Common myeloid progenitor, CD34-positive (primary cell): ENCODE measurements around the gene SMPD4.
"Not testable (repeated sequence)": the region's sequence is repeated elsewhere in the genome, so short reads cannot be mapped to it uniquely, and the experiment has no call there.

Experiments used
- CTCF ChIA-PET: fragments of 350-600 bp; sonication (Branson Sonifier 250); formaldehyde crosslinking; loops from one replicate; lab custom pipeline; 2021; ENCODE audit warnings: antibody characterized with exemption; lab: Charles Lee
- POLR2A ChIA-PET: fragments of 350-600 bp; sonication (Branson Sonifier 250); formaldehyde crosslinking; loops from one replicate; lab custom pipeline; 2021; ENCODE audit warnings: antibody characterized with exemption; lab: Charles Lee
- DNase-seq, 3 donors: peaks; one replicate each; pipeline versions ENCODE4 v3.0.0 to v3.0.0-alpha.2; 2013
- H3K27ac ChIP-seq, 2 experiments: 1 replicate in 1 of 2; 2 replicates in 1 of 2; pipeline ENCODE4 v1.7.0; 2013; ENCODE audit warnings: inconsistent platforms in 2 of 2, low read length in 2 of 2, mild to moderate bottlenecking in 2 of 2, low read depth in 1 of 2, moderate library complexity in 1 of 2; ENCODE audit not compliant: severe bottlenecking in 2 of 2, insufficient read depth in 1 of 2, poor library complexity in 1 of 2
- H3K27me3 ChIP-seq, 5 experiments: replicated peaks in 2 of 5; 1 replicate in 3 of 5; 2 replicates in 2 of 5; pipeline versions ENCODE4 v1.6.1 to v1.7.0; 2013; ENCODE audit warnings: low read length in 4 of 5, mild to moderate bottlenecking in 2 of 5, moderate library complexity in 2 of 5, inconsistent platforms in 1 of 5; ENCODE audit not compliant: insufficient read depth in 5 of 5, control insufficient read depth in 4 of 5
- H3K36me3 ChIP-seq, 4 experiments: 1 replicate in 2 of 4; 2 replicates in 2 of 4; pipeline versions ENCODE4 v1.6.1 to v1.7.0; 2013; ENCODE audit warnings: low read length in 3 of 4, control low read depth in 1 of 4, mild to moderate bottlenecking in 1 of 4; ENCODE audit not compliant: control insufficient read depth in 4 of 4, insufficient read depth in 4 of 4
- H3K4me1 ChIP-seq, 4 experiments: 1 replicate in 3 of 4; 2 replicates in 1 of 4; pipeline versions ENCODE4 v1.6.1 to v1.7.1; 2013; ENCODE audit warnings: low read length in 3 of 4, mild to moderate bottlenecking in 3 of 4, control low read depth in 1 of 4, inconsistent platforms in 1 of 4, moderate library complexity in 1 of 4; ENCODE audit not compliant: control insufficient read depth in 4 of 4, insufficient read depth in 4 of 4; ENCODE audit errors: control extremely low read depth in 1 of 4
- H3K4me3 ChIP-seq, 7 experiments: 1 replicate in 4 of 7; 2 replicates in 3 of 7; pipeline versions ENCODE4 v1.5.1 to v1.7.0; 2013; ENCODE audit warnings: mild to moderate bottlenecking in 7 of 7, low read length in 6 of 7, moderate library complexity in 6 of 7, inconsistent platforms in 2 of 7, low read depth in 2 of 7, control low read depth in 1 of 7; ENCODE audit not compliant: insufficient read depth in 4 of 7, control insufficient read depth in 1 of 7; ENCODE audit errors: extremely low read depth in 1 of 7
- H3K9me3 ChIP-seq, 5 experiments: 1 replicate in 4 of 5; 2 replicates in 1 of 5; pipeline versions ENCODE4 v1.6.1 to v1.7.1; 2013; ENCODE audit warnings: low read length in 4 of 5, mild to moderate bottlenecking in 2 of 5, inconsistent platforms in 1 of 5, low read depth in 1 of 5, moderate library complexity in 1 of 5; ENCODE audit not compliant: control insufficient read depth in 4 of 5, insufficient read depth in 2 of 5; ENCODE audit errors: control extremely low read depth in 1 of 5
- WGBS: methylation state at CpG from one replicate; pipeline ENCODE4 v1.1.5; 2013; ENCODE audit not compliant: insufficient coverage; 5-methylcytosine and 5-hydroxymethylcytosine counted together

The SMPD4 gene

GRCh38 chr2:130148515-130148914, 32.9 kb downstream of the SMPD4 start:
- H3K9me3 ChIP-seq, POLR2A ChIA-PET, H3K4me3 ChIP-seq, H3K4me1 ChIP-seq, H3K27ac ChIP-seq, CTCF ChIA-PET, DNase-seq: not testable (repeated sequence)
- peaks cover 0 to 21% (median 5%) of the 10 kb centered on the region in 4 experiments for H3K36me3 ChIP-seq
- WGBS: no CpG with 5 or more reads among the region's 6 CpGs
- H3K27me3 ChIP-seq: peaks cover 0 to 22% (median 0%) of the 10 kb centered on the region in 5 experiments

- CTCF ChIA-PET, H3K27ac ChIP-seq, POLR2A ChIA-PET, H3K9me3 ChIP-seq, H3K36me3 ChIP-seq, H3K4me1 ChIP-seq: not testable (repeated sequence)
- Histone ChIP-seq H3K27me3 (peaks cover 0 to 34% (median 4%) of the 10 kb centered on the region in 5 experiments), H3K4me3 (peak within 1 kb of the TSS in 2 of 7 experiments; percentile 19 to 52)
- 15% methylated on average over 14 of the region's 30 CpGs for WGBS
- DNase-seq: peak in 1 of 3 donors; percentile 14
Measured at GRCh38 chr2:130145006-130145414, 36.4 kb downstream of the SMPD4 start, which contains the start of gene CCDC74B. Gene CCDC74B, minus strand, starts transcription at chr2:130145112. Its CDS starts 116 bp downstream, at chr2:130144996.

GRCh38 chr2:130143266-130144039, 37.9 kb downstream of the SMPD4 start:
- DNase-seq, H3K4me1 ChIP-seq, H3K36me3 ChIP-seq, H3K27ac ChIP-seq, POLR2A ChIA-PET, H3K9me3 ChIP-seq, CTCF ChIA-PET: not testable (repeated sequence)
- 41% methylated on average over 16 of the region's 28 CpGs for WGBS
- Histone ChIP-seq H3K27me3 (peaks cover 0 to 34% (median 4%) of the 10 kb centered on the region in 5 experiments), H3K4me3 (peak overlapping the region in 1 of 7 experiments; percentile 33)

- peaks cover 0 to 33% (median 4%) of the 10 kb centered on the region in 5 experiments for H3K27me3 ChIP-seq
- H3K4me1 ChIP-seq, H3K36me3 ChIP-seq, H3K4me3 ChIP-seq, DNase-seq, H3K27ac ChIP-seq, CTCF ChIA-PET, POLR2A ChIA-PET, H3K9me3 ChIP-seq: not testable (repeated sequence)
- WGBS: 84% methylated on average over 8 of the region's 13 CpGs
Measured at GRCh38 chr2:130142396-130143265, 38.8 kb downstream of the SMPD4 start.

- POLR2A ChIA-PET, H3K4me3 ChIP-seq, DNase-seq, H3K36me3 ChIP-seq, H3K4me1 ChIP-seq, H3K27ac ChIP-seq, H3K9me3 ChIP-seq, CTCF ChIA-PET: not testable (repeated sequence)
- 87% methylated on average over 3 of the region's 22 CpGs for WGBS
- H3K27me3 ChIP-seq: peaks cover 0 to 28% (median 4%) of the 10 kb centered on the region in 5 experiments
Measured at GRCh38 chr2:130141645-130142370, 39.6 kb downstream of the SMPD4 start.

- no CpG with 5 or more reads among the region's 6 CpGs for WGBS
- H3K4me3 ChIP-seq, H3K27ac ChIP-seq, CTCF ChIA-PET, H3K4me1 ChIP-seq, H3K9me3 ChIP-seq, DNase-seq, H3K36me3 ChIP-seq, POLR2A ChIA-PET: not testable (repeated sequence)
- peaks cover 0 to 24% (median 4%) of the 10 kb centered on the region in 5 experiments for H3K27me3 ChIP-seq
Measured at GRCh38 chr2:130141002-130141401, 40.4 kb downstream of the SMPD4 start.
